ENCODE results near the gene ZNF467.

The ZNF467 gene

GRCh38 chr7:149723795-149724495 lies 49.4 kb downstream of the ZNF467 start:
- no peak for DNase-seq

- DNase-seq: no peak
Observed at GRCh38 chr7:149723082-149723767, 50.2 kb downstream of the ZNF467 start.

GRCh38 chr7:149722356-149722957 lies 50.9 kb downstream of the ZNF467 start:
- DNase-seq: no peak

- DNase-seq: no peak
Observed at GRCh38 chr7:149721084-149721601, 52.2 kb downstream of the ZNF467 start.

GRCh38 chr7:149720372-149721083 lies 52.9 kb downstream of the ZNF467 start:
- no peak for DNase-seq

- DNase-seq: no peak
Observed at GRCh38 chr7:149719912-149720335, 53.5 kb downstream of the ZNF467 start.

GRCh38 chr7:149719050-149719899 lies 54.1 kb downstream of the ZNF467 start:
- DNase-seq: no peak

- DNase-seq: no peak
Observed at GRCh38 chr7:149718730-149719049, 54.7 kb downstream of the ZNF467 start.

- no peak for DNase-seq
Observed at GRCh38 chr7:149717481-149717880, 55.9 kb downstream of the ZNF467 start.

GRCh38 chr7:149716932-149717307 lies 56.5 kb downstream of the ZNF467 start:
- no peak for DNase-seq

GRCh38 chr7:149716007-149716931 lies 57.1 kb downstream of the ZNF467 start:
- DNase-seq: no peak

GRCh38 chr7:149715476-149715875 lies 57.9 kb downstream of the ZNF467 start:
- DNase-seq: no peak

- no peak for DNase-seq
Observed at GRCh38 chr7:149714910-149715471, 58.4 kb downstream of the ZNF467 start.
